A673 (cell line): ENCODE data around the gene MARK1. TPM values are rescaled to one million over a fixed set of nuclear protein-coding genes. Genes with fewer than 3 reads are reported as not detected.

Source experiments
- BruUV-seq: library from RNA; stranded (reverse); fragments of 400-500 nt; replicated peaks from 2 replicates; lab custom pipeline; 2021; lab: Mats Ljungman, UMichigan
- CTCF ChIA-PET: fragments of 300-600 bp; sonication (Branson Sonifier 250); formaldehyde crosslinking; loops from one replicate; lab custom pipeline; 2022; ENCODE audit warnings: antibody characterized with exemption; lab: Charles Lee
- POLR2A ChIA-PET: fragments of 300-600 bp; sonication (Branson Sonifier 250); formaldehyde crosslinking; loops from one replicate; lab custom pipeline; 2022; ENCODE audit warnings: antibody characterized with exemption; ENCODE audit not compliant: low non-redundant PET; lab: Charles Lee
- DNase-seq: peaks from one replicate; pipeline ENCODE4 v3.0.0-alpha.2; 2015; ENCODE audit warnings: low spot score
- H3K27ac ChIP-seq: fragments of 200-600 bp; sonication (generic); 2 replicates; pipeline ENCODE4 v1.5.1; 2016; ENCODE audit warnings: mixed run types, low read depth, mild to moderate bottlenecking, mixed read lengths, antibody characterized with exemption, low read length; ENCODE audit not compliant: poor library complexity, severe bottlenecking
- H3K27me3 ChIP-seq: fragments of 200-600 bp; sonication (generic); replicated peaks from 2 replicates; pipeline ENCODE4 v1.6.1; 2017; ENCODE audit warnings: mixed run types, low read depth, mild to moderate bottlenecking, mixed read lengths, antibody characterized with exemption, low read length; ENCODE audit not compliant: insufficient read depth, poor library complexity
- H3K36me3 ChIP-seq: fragments of 200-600 bp; sonication (generic); 2 replicates; pipeline ENCODE4 v1.6.1; 2016; ENCODE audit warnings: mixed run types, mild to moderate bottlenecking, mixed read lengths, antibody characterized with exemption, low read length; ENCODE audit not compliant: insufficient read depth, poor library complexity, severe bottlenecking
- H3K4me1 ChIP-seq: fragments of 200-600 bp; sonication (generic); 2 replicates; pipeline ENCODE4 v1.6.1; 2017; ENCODE audit warnings: mixed run types, mild to moderate bottlenecking, mixed read lengths, antibody characterized with exemption, low read length; ENCODE audit not compliant: insufficient read depth, poor library complexity, severe bottlenecking
- H3K4me3 ChIP-seq: fragments of 200-600 bp; sonication (generic); 2 replicates; pipeline ENCODE4 v1.5.1; 2016; ENCODE audit warnings: low read depth, mixed run types, mild to moderate bottlenecking, mixed read lengths, low read length; ENCODE audit not compliant: poor library complexity, severe bottlenecking
- H3K9me3 ChIP-seq: fragments of 200-600 bp; sonication (generic); 2 replicates; pipeline ENCODE4 v1.6.1; 2016; ENCODE audit warnings: mixed run types, low read depth, mild to moderate bottlenecking, mixed read lengths, antibody characterized with exemption, low read length; ENCODE audit not compliant: poor library complexity, severe bottlenecking
- CTCF ChIP-seq: fragments of 300-800, 200-600 bp; sonication (generic); conservative IDR thresholded peaks from 2 replicates; pipeline ENCODE4 v1.5.1; 2017; ENCODE audit warnings: low read depth, mild to moderate bottlenecking, antibody characterized with exemption, low read length, moderate library complexity, mixed read lengths
- EZH2 ChIP-seq: fragments of 200-600 bp; sonication (generic); IDR thresholded peaks from 2 replicates; pipeline ENCODE4 v1.6.1; 2017; ENCODE audit warnings: borderline replicate concordance, low read depth, mild to moderate bottlenecking, mixed read lengths, antibody characterized with exemption, low read length; ENCODE audit not compliant: poor library complexity, severe bottlenecking
- intact Hi-C: fragments of 100-400 bp; cut with micrococcal nuclease; formaldehyde crosslinking; loops from one replicate; pipeline ENCODE4 v1.10.0; 2022; ENCODE audit not compliant: unreplicated experiment
- total RNA-seq: library from RNA; stranded (reverse); gene quantifications from 2 replicates; pipeline ENCODE4 v1.2.3, GENCODE V29; 2021

MARK1 gene
- total RNA-seq, 1 experiment from 2014 or later, result 5.1 TPM

- TF ChIP-seq EZH2 (no peak), CTCF (no peak)
- H3K9me3 ChIP-seq, result no peaks in the 10 kb centered on the region
- peaks cover 8% of the 10 kb centered on the region for H3K27me3 ChIP-seq
- H3K4me3 ChIP-seq, result no peak overlapping the region
- H3K4me1 ChIP-seq, result no peaks in the 10 kb centered on the region
- DNase-seq, result no peak
- H3K27ac ChIP-seq, result no peak overlapping the region
- H3K36me3 ChIP-seq, result no peaks in the 10 kb centered on the region
- POLR2A ChIA-PET, result interaction anchor here (0.7 kb wide), 1 partner anchor 368 kb away, joined by 3 read pairs; no protein-coding TSS in a partner anchor
- no TSS peak for BruUV-seq
- CTCF ChIA-PET, result no interaction called here
- intact Hi-C loops, result no loop called here
Measured at GRCh38 chr1:220669005-220669404, 141.1 kb downstream of the MARK1 start.

- Histone ChIP-seq H3K27me3 (peaks cover 11% of the 10 kb centered on the region), H3K4me3 (no peak overlapping the region), H3K9me3 (no peaks in the 10 kb centered on the region), H3K36me3 (no peaks in the 10 kb centered on the region), H3K27ac (no peak overlapping the region), H3K4me1 (no peaks in the 10 kb centered on the region)
- BruUV-seq, result no TSS peak
- intact Hi-C loops, result no loop called here
- CTCF ChIA-PET, result no interaction called here
- POLR2A ChIA-PET, result no interaction called here
- no peak for DNase-seq
- no peak for TF ChIP-seq EZH2
- TF ChIP-seq CTCF, result no peak
Measured at GRCh38 chr1:220670365-220670764, 142.4 kb downstream of the MARK1 start.

GRCh38 chr1:220673921-220674320 lies 146.0 kb downstream of the MARK1 start:
- Histone ChIP-seq H3K9me3 (no peaks in the 10 kb centered on the region), H3K27ac (no peak overlapping the region), H3K36me3 (no peaks in the 10 kb centered on the region), H3K27me3 (peaks cover 11% of the 10 kb centered on the region), H3K4me1 (no peaks in the 10 kb centered on the region), H3K4me3 (no peak overlapping the region)
- no peak for DNase-seq
- ChIA-PET CTCF (interaction anchor here (0.7 kb wide), 1 partner anchor 58 kb away, joined by 3 read pairs; no protein-coding TSS in a partner anchor), POLR2A (no interaction called here)
- TF ChIP-seq EZH2 (no peak), CTCF (no peak)
- BruUV-seq, result no TSS peak
- intact Hi-C loops, result no loop called here
